H9 (cell line): ENCODE data around the gene NPHP4. TPM values are rescaled to one million over a fixed set of nuclear protein-coding genes. Genes with fewer than 3 reads are reported as not detected.

Experiments used
- DNase-seq: peaks from one replicate; pipeline ENCODE4 v3.0.0-alpha.2; 2017
- H2AFZ ChIP-seq: one replicate; pipeline ENCODE4 v1.6.1; 2013; ENCODE audit warnings: mild to moderate bottlenecking, low read length, control low read depth, moderate library complexity
- H2AK5ac ChIP-seq: 2 replicates; pipeline ENCODE4 v1.6.1; 2013; ENCODE audit warnings: low read length, control low read depth, mixed read lengths; ENCODE audit not compliant: insufficient read length
- H2BK120ac ChIP-seq: one replicate; pipeline ENCODE4 v1.6.1; 2013; ENCODE audit warnings: low read depth, mild to moderate bottlenecking, low read length, control low read depth, inconsistent platforms; ENCODE audit not compliant: poor library complexity, severe bottlenecking
- H2BK12ac ChIP-seq: 2 replicates; pipeline ENCODE4 v1.6.1; 2013; ENCODE audit warnings: low read length, control low read depth, mixed read lengths, low read depth; ENCODE audit not compliant: insufficient read length
- H2BK15ac ChIP-seq: 2 replicates; pipeline ENCODE4 v1.6.1; 2013; ENCODE audit warnings: low read depth, low read length, control low read depth
- H2BK20ac ChIP-seq: one replicate; pipeline ENCODE4 v1.6.1; 2013; ENCODE audit warnings: low read depth, mild to moderate bottlenecking, low read length, control low read depth, inconsistent platforms; ENCODE audit not compliant: poor library complexity, severe bottlenecking
- H2BK5ac ChIP-seq: 2 replicates; pipeline ENCODE4 v1.6.1; 2013; ENCODE audit warnings: low read length, control low read depth, mixed read lengths; ENCODE audit not compliant: insufficient read length
- H3K14ac ChIP-seq: 2 replicates; pipeline ENCODE4 v1.6.1; 2013; ENCODE audit warnings: low read length, control low read depth; ENCODE audit not compliant: insufficient read depth
- H3K18ac ChIP-seq: 2 replicates; pipeline ENCODE4 v1.6.1; 2013; ENCODE audit warnings: low read depth, mild to moderate bottlenecking, mixed read lengths, low read length, control low read depth; ENCODE audit not compliant: insufficient read length
- H3K23ac ChIP-seq: 2 replicates; pipeline ENCODE4 v1.6.1; 2013; ENCODE audit warnings: low read length, control low read depth, mixed read lengths, low read depth; ENCODE audit not compliant: insufficient read length
- H3K23me2 ChIP-seq: 2 replicates; pipeline ENCODE4 v1.6.1; 2013; ENCODE audit warnings: low read depth, mild to moderate bottlenecking, mixed read lengths, low read length, control low read depth; ENCODE audit not compliant: insufficient read length, poor library complexity, severe bottlenecking
- H3K27ac ChIP-seq: 2 replicates; pipeline ENCODE4 v1.5.1; 2013; ENCODE audit warnings: low read length, control low read depth, mixed read lengths, low read depth; ENCODE audit not compliant: insufficient read length
- H3K27me3 ChIP-seq: 2 replicates; pipeline ENCODE4 v1.6.1; 2013; ENCODE audit warnings: low read length, control low read depth, inconsistent platforms; ENCODE audit not compliant: insufficient read depth
- H3K4ac ChIP-seq: 2 replicates; pipeline ENCODE4 v1.6.1; 2013; ENCODE audit warnings: low read depth, mild to moderate bottlenecking, control low read depth, inconsistent platforms, low read length, moderate library complexity
- H3K4me1 ChIP-seq: 2 replicates; pipeline ENCODE4 v1.6.1; 2013; ENCODE audit warnings: low read length, control low read depth, inconsistent platforms; ENCODE audit not compliant: insufficient read depth
- H3K4me2 ChIP-seq: 2 replicates; pipeline ENCODE4 v1.6.1; 2013; ENCODE audit warnings: low read length, control low read depth, mixed read lengths; ENCODE audit not compliant: insufficient read length, insufficient read depth
- H3K56ac ChIP-seq: 2 replicates; pipeline ENCODE4 v1.6.1; 2013; ENCODE audit warnings: low read depth, mild to moderate bottlenecking, mixed read lengths, low read length, control low read depth; ENCODE audit not compliant: insufficient read length
- H3K79me1 ChIP-seq: 2 replicates; pipeline ENCODE4 v1.6.1; 2013; ENCODE audit warnings: low read depth, mild to moderate bottlenecking, moderate library complexity, low read length, control low read depth, inconsistent platforms; ENCODE audit not compliant: insufficient read depth, poor library complexity, severe bottlenecking
- H3K79me2 ChIP-seq: 2 replicates; pipeline ENCODE4 v1.6.1; 2013; ENCODE audit warnings: low read length, control low read depth, inconsistent platforms; ENCODE audit not compliant: insufficient read depth
- H3K9ac ChIP-seq: 2 replicates; pipeline ENCODE4 v1.6.1; 2013; ENCODE audit warnings: low read length, control low read depth, mixed read lengths; ENCODE audit not compliant: insufficient read length; ENCODE audit errors: extremely low read depth
- H3K9me3 ChIP-seq: one replicate; pipeline ENCODE4 v1.6.1; 2013; ENCODE audit warnings: low read depth, low read length, inconsistent platforms; ENCODE audit not compliant: control insufficient read depth
- H3T11ph ChIP-seq: one replicate; pipeline ENCODE4 v1.6.1; 2013; ENCODE audit warnings: mild to moderate bottlenecking, low read length, control low read depth, inconsistent platforms
- H4K20me1 ChIP-seq: one replicate; pipeline ENCODE4 v1.6.1; 2013; ENCODE audit not compliant: control insufficient read depth, insufficient read length, insufficient read depth
- H4K5ac ChIP-seq: 2 replicates; pipeline ENCODE4 v1.6.1; 2013; ENCODE audit warnings: low read depth, mild to moderate bottlenecking, mixed read lengths, low read length, control low read depth; ENCODE audit not compliant: insufficient read length
- H4K8ac ChIP-seq: replicated peaks from 2 replicates; pipeline ENCODE4 v1.6.1; 2013; ENCODE audit warnings: low read length, control low read depth, mixed read lengths, low read depth; ENCODE audit not compliant: insufficient read length
- H4K91ac ChIP-seq: 2 replicates; pipeline ENCODE4 v1.6.1; 2013; ENCODE audit warnings: low read depth, mild to moderate bottlenecking, moderate library complexity, mixed read lengths, low read length, control low read depth; ENCODE audit not compliant: insufficient read length
- H3K27ac Mint-ChIP-seq, 3 experiments: 2 replicates in 2 of 3; 3 replicates in 1 of 3; pipeline ENCODE4 v1.8.0; 2020 to 2021; ENCODE audit warnings: mixed read lengths in 3 of 3, mild to moderate bottlenecking in 1 of 3, moderate library complexity in 1 of 3
- H3K27me3 Mint-ChIP-seq: 2 replicates; pipeline ENCODE4 v1.8.0; 2021; ENCODE audit warnings: low read depth, mild to moderate bottlenecking, moderate library complexity, mixed read lengths
- H3K36me3 Mint-ChIP-seq, 3 experiments: 2 replicates in 2 of 3; 3 replicates in 1 of 3; pipeline ENCODE4 v1.8.0; 2020 to 2021; ENCODE audit warnings: low read depth in 3 of 3, mixed read lengths in 3 of 3; ENCODE audit not compliant: insufficient read depth in 1 of 3
- H3K4me1 Mint-ChIP-seq, 2 experiments: 2 replicates each; pipeline ENCODE4 v1.8.0; 2020; ENCODE audit warnings: mixed read lengths in 2 of 2
- H3K4me3 Mint-ChIP-seq, 2 experiments: 2 replicates in 1 of 2; 3 replicates in 1 of 2; pipeline ENCODE4 v1.8.0; 2020 to 2021; ENCODE audit warnings: mild to moderate bottlenecking in 2 of 2, mixed read lengths in 2 of 2, moderate library complexity in 1 of 2
- H3K9me3 Mint-ChIP-seq, 2 experiments: 2 replicates in 1 of 2; 3 replicates in 1 of 2; pipeline ENCODE4 v1.8.0; 2020; ENCODE audit warnings: mild to moderate bottlenecking in 2 of 2, mixed read lengths in 2 of 2, moderate library complexity in 1 of 2
- CTCF ChIP-seq: fragments of 200-600 bp; sonication (generic); conservative IDR thresholded peaks from 3 replicates; pipeline ENCODE4 v1.8.0; 2021; ENCODE audit warnings: antibody characterized with exemption, mild to moderate bottlenecking
- whole genome bisulfite sequencing: extraction: QIAGEN DNeasy Blood & Tissue Kit; methylation state at CpG from one replicate; pipeline ENCODE4 v1.1.7; 2013; ENCODE audit warnings: missing lambda C conversion rate, low lambda C conversion rate, mixed read lengths; ENCODE audit not compliant: insufficient read length; ENCODE audit errors: extremely low coverage; 5-methylcytosine and 5-hydroxymethylcytosine counted together
- total RNA-seq: library from RNA; stranded (reverse); gene quantifications from 2 replicates; pipeline ENCODE4 v1.2.1, GENCODE V29; 2021

NPHP4 gene
- total RNA-seq, 1 experiment from 2014 or later = 17.6 TPM

- no peak overlapping the region for H3K9ac ChIP-seq
- H3K27me3 ChIP-seq = no peaks in the 10 kb centered on the region
- H3K23ac ChIP-seq = no peak overlapping the region
- no CpG with 5 or more reads among the region's 6 CpGs for WGBS
- DNase-seq = no peak
- no peaks in the 10 kb centered on the region for H3K79me2 ChIP-seq
- no peak for TF ChIP-seq CTCF
- H4K5ac ChIP-seq = no peak overlapping the region
- no peaks in the 10 kb centered on the region for H3K9me3 ChIP-seq
- H2AFZ ChIP-seq = no peak overlapping the region
- Mint-ChIP-seq H3K4me1 (peaks cover 10 to 21% of the 10 kb centered on the region in 2 experiments), H3K27me3 (peaks cover 23% of the 10 kb centered on the region), H3K27ac (no peak overlapping the region; a peak in 1 of 7 replicates), H3K36me3 (peaks cover 0 to 1% (median 0%) of the 10 kb centered on the region in 3 experiments; a peak in 1 of 7 replicates), H3K4me3 (no peak overlapping the region), H3K9me3 (no peaks in the 10 kb centered on the region)
- H3K18ac ChIP-seq = no peak overlapping the region
- no peaks in the 10 kb centered on the region for H4K20me1 ChIP-seq
- H2BK12ac ChIP-seq = no peak overlapping the region
- no peaks in the 10 kb centered on the region for H3K79me1 ChIP-seq
- H4K8ac ChIP-seq = no peak overlapping the region
- no peak overlapping the region for H2BK20ac ChIP-seq
- H3K4ac ChIP-seq = no peak overlapping the region
- H3T11ph ChIP-seq = no peak overlapping the region
- no peak overlapping the region for H2BK15ac ChIP-seq
- H2AK5ac ChIP-seq = no peak overlapping the region
- no peak overlapping the region for H4K91ac ChIP-seq
- H3K4me1 ChIP-seq = no peaks in the 10 kb centered on the region
- H3K23me2 ChIP-seq = no peaks in the 10 kb centered on the region
- no peak overlapping the region for H2BK5ac ChIP-seq
- H3K56ac ChIP-seq = no peak overlapping the region
- no peak overlapping the region for H2BK120ac ChIP-seq
- no peak overlapping the region for H3K27ac ChIP-seq
- H3K14ac ChIP-seq = no peak overlapping the region
- no peak overlapping the region for H3K4me2 ChIP-seq
Measured at GRCh38 chr1:6008696-6009095, 16.5 kb upstream of the NPHP4 start.
